Measurements from ENCODE around the gene ACAP1.
A peak's percentile ranks its signal among the peaks of the same experiment; 100 is the strongest.

ACAP1 gene, protein sequence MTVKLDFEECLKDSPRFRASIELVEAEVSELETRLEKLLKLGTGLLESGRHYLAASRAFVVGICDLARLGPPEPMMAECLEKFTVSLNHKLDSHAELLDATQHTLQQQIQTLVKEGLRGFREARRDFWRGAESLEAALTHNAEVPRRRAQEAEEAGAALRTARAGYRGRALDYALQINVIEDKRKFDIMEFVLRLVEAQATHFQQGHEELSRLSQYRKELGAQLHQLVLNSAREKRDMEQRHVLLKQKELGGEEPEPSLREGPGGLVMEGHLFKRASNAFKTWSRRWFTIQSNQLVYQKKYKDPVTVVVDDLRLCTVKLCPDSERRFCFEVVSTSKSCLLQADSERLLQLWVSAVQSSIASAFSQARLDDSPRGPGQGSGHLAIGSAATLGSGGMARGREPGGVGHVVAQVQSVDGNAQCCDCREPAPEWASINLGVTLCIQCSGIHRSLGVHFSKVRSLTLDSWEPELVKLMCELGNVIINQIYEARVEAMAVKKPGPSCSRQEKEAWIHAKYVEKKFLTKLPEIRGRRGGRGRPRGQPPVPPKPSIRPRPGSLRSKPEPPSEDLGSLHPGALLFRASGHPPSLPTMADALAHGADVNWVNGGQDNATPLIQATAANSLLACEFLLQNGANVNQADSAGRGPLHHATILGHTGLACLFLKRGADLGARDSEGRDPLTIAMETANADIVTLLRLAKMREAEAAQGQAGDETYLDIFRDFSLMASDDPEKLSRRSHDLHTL

DNA sequence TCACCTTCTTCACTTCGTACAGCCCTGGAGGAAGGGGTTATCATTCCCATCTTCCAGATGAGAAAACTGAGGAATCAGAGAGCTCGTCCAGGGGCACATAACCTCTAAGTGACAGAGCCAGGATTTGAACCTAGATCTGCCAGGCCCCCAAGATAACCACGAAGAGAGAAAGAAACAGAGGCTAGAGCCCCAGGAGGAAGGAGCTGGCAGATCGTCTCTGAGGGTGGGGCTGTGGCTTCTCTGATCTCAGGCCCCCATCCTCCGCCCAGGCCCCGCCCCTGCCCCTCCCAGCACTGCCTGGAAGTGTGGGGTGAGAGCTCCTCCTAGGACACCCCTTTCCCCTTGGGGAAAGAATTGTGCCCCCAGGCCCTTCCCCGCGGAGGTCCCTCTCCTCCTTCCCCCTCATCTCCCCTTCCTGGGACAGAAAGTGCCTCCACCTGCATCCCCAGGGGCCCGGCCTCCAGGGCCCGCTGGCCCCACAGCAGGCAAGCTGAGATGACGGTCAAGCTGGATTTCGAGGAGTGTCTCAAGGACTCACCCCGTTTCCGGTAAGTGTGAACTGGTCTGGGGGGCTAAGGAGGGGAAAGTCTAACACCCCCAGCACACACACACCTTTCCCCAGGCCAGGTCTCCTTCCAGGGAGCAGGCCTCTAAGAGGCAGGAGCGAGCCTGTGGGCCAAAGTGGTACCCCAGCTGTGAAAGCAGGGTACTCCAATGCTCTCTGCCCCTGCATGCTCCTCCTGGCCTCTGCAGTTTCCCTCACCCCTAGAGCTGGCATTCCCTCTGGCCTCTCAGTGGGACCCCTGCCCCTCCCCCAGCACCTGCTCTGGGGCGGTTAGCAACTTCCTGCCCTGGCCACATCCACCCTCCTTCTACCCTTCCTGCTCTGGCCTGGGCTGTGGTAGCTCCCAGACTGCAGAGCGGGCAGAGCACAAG lies at the start of gene ACAP1:
Gene ACAP1, plus strand, starts transcription at position 290 of the 936 bp plus-strand sequence. Its CDS starts 206 bp downstream, at position 496.
- peak; percentile 58 for DNase-seq

DNA sequence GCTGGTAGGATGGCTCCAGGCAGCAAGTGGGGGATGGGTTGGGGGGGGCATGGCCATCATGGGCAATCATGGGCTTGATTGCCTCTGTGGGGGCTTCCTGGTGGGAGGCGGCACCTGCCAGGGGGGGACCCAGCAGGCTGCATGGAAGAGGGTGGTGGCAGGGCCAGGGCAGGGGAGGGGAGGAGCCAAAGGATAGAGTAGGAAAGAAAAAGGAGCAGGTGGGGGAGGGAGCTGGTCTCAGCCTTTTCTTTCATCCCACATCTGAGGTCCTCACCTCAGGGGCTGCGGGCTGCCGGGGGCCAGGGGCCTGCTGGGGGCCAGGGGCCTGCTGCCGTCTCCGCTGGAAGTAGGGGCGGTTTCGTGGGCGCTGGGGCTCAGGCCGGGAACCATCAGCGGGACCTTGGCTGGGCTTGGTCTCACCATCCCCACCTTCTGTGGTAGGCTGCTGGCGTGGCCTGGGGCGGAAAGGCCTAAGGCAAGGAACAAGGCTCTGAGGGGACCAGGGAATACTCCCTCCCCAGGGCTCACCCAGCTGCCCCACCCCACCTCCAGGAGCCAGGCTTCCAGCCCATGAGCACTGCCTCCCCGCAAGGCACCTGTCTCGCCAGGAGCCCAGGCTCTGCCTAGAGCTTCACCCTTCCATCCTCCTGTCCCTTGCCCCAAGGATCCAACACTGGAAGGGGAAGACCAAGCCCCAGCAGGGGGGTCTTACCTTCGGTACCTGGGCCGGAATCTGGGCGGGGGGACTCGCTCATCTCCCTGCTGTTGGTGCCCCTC lies 46.9 kb upstream of the ACAP1 start:
- DNase-seq: no peak

DNA sequence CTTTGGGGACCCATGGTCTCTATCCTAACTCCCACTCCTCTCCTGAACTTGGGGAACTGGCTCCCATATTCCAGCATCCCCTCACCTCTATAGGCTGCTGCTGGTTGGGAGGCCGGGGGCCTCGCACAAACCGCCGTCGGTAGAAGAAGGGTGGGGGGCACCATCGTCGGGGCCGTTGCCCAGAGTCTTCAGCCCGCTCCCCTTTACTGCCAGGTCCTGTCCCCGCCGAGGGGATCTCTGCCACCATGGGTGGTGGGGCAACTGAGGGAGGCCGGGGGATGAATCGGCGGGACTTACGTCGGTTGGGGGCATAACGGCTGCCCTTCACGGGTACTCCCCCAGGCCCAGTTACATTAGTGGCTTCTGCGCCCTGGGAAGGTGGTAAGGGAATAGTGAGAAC lies 46.2 kb upstream of the ACAP1 start:
- DNase-seq: no peak

DNA sequence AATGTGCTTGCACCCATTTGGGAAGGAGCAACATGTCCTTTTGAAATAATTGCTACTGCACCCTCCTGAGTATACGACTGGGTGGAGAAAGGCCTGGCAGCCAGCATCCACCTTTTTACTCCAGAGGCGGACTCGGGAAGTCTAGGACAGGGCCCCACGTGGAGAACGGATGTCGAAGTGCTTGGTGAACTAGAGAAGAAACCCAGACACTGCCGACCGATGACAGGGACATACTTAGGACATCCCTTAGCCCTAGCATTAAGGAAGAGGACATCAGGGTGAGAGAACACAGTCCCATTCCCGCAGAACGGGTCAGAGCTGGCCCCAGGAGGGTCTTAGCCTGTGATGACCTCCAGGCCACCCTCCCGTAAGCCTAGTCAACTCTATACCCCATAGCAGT lies 45.6 kb upstream of the ACAP1 start:
- no peak for DNase-seq

GRCh38 chr17:7292194-7292593 lies 44.1 kb upstream of the ACAP1 start:
- no peak for DNase-seq

GRCh38 chr17:7292729-7293128 lies 43.6 kb upstream of the ACAP1 start:
- DNase-seq: no peak

- no peak for DNase-seq
Observed at GRCh38 chr17:7293159-7293558, 43.2 kb upstream of the ACAP1 start.

DNA sequence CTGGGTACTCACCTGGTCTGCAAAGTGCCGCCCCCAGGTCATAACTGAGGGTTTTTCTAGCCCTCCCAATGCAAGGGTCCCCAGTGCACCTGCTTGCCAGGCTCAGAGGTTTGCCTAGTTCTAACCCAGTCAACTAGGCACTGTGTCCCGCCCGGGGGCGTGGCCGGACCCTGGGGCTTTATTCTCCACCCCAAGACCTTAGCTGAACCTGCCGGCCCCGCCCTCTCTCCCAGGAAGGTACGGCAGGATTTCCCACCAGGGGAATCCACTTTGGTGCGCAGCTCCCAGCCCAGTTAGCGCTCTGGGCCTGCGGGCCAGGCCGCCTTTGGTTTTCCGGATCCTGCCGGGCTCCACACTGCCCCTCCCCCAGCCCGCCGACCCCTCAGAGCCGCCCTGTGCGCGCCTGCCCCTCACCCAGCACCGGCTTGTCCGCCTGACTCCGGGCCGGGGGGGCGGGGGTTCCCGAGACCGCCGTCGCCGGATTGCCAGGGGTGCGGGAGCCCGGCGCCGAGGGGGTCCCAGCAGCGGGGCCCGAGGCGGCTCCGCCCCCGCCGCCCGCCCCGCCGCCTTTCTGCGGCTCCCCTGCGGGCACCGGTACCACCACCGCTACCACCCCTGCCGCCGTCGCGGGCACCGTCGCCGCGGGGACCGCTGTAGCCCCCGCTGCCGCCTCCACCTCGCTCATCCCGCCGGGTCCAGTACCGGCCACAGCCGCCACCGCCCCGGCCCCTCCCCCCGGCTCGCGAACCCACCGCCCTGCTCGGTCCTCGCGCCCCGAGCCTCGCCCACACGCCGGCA lies 42.3 kb upstream of the ACAP1 start:
- DNase-seq: no peak

DNA sequence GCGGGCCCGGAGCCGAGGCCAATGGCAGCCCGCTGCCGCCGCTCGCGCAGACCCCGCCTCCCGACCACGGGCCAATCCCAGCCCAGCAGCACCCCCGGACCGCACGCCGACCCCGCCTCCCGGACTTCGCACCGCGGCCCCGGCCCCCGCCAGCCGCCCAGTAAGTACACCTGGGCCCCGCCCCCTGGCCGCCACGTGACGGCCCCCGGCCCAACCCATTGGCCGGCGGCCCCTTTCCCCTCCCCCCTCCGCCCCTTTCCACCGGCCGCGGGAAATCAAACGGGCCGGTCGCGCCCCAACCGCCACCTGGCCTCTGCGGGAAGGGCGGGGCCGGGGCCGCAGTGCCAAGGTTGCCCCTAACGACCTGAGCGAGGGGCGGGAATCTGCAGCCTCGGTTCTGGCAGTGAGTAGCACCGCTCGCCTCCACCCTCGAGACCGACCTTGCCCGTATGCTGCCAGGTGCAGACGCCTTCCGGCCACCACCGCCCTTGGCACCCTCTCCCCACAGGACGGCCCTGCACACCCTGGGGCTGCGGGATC lies 41.6 kb upstream of the ACAP1 start, which contains the start of gene YBX2:
Gene YBX2, minus strand, starts transcription at position 26 of the 540 bp plus-strand sequence. CDS start 139 bp downstream, outside the sequence.
- peak; percentile 61 for DNase-seq

DNA sequence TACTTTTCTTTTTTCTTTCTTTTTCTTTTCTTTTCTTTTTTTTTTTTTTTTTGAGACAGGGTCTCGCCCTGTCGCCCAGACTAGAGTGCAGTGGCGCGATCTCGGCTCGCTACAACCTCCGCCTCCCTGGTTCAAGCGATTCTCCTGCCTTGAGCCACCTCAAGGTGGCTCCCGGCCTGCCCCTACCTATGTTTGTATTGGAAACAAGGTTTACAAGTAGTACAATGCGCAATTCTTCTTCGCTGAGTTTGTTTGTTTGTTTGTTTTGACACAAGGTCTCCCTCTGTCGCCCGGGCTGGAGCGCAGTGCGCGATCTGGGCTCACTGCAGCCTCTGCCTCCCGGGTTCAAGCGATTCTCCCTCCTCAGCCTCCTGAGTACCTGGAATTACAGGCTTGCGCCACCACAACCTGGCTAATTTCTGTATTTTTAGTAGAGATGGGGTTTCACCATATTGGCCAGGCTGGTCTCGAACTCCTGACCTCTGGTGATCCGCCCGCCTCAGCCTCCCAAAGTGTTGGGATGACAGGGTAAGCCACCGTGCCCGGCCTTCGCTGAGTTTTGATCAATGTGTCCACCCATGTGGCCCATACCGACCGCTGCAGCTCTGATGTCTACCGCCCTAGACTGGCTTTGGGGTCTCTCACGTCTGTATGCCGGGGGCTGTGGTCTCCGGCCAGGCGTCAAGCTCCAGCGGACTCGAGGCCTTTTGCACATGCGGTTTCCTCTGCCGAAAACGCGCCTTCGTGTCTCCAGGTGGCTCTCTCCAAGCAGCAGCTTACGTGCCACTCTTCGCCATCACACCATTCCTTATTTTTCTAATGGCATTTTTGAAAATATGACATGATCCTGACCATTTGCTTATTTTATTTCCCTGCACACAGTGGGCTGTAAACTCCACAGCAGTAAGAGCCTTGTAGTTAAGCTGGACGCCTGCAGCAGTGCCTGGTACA lies 40.8 kb upstream of the ACAP1 start:
- DNase-seq: no peak

DNA sequence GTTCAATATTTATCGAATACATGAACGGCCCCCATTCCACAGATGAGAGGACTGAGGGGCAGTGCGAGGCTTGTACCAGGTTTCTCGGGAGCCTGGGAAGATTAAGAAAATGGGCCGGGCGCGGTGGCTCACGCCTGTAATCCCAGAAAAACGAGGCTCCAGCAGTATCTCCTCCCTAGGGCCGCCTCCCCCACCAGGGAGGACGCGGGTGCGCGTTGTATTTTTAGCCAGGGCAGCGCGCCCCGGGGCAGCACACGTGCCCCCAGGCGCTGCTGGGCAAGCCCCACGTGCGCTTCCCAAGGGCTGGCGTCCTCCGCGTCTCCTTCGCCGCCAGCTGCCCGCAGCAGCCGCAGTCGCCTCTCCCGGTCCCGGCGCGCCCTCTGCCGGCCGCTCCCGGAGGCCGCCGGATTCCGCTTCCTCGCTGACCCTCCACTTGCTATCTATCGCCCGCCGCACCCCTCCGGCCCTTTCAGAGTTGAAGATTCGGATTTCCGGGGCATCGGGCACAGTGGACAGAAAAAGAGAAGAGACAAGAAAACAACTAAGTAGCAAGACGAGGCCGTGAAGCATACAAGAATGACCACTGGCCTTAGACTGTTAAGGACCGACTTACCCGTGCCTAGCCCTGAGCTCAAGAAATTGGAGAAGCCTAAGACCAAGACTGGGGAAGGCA lies 40.0 kb upstream of the ACAP1 start:
- DNase-seq: peak; percentile 88

- no peak for DNase-seq
Observed at GRCh38 chr17:7304179-7304578, 32.1 kb upstream of the ACAP1 start.

GRCh38 chr17:7306911-7307685 lies 29.2 kb upstream of the ACAP1 start, which contains the start of gene EIF5A:
Gene EIF5A, plus strand, starts transcription at chr17:7307628. Its CDS starts 2,008 bp downstream, at chr17:7309636.
- peak; percentile 100 for DNase-seq

- DNase-seq: peak; percentile 58
Observed at GRCh38 chr17:7307686-7308624, 28.4 kb upstream of the ACAP1 start.

GRCh38 chr17:7308625-7309433 lies 27.5 kb upstream of the ACAP1 start:
- DNase-seq: peak; percentile 87

DNA sequence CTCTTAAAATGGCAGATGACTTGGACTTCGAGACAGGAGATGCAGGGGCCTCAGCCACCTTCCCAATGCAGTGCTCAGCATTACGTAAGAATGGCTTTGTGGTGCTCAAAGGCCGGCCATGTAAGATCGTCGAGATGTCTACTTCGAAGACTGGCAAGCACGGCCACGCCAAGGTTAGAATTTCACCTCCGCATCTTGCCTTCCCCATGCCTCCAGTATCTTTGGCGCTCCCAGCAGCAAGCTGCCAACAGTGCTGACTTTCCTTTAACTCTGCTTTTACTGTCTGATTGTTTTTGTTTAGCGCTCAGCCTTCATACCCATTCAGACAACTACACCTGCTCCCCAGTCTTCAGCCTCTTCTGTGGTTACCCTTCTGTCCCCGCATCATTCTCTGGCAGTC lies 26.7 kb upstream of the ACAP1 start:
- no peak for DNase-seq
